GM19025 (cell line): ENCODE results near the gene GUCY1A1.
A peak's percentile ranks its signal among the peaks of the same experiment; 100 is the strongest.

ENCODE experiments used
- ATAC-seq: cut with Tn5 transposase; IDR thresholded peaks from one replicate; pipeline ENCODE4 v1.9.1; 2021; ENCODE audit warnings: mild to moderate bottlenecking, low read depth, moderate library complexity; ENCODE audit not compliant: unreplicated experiment

The GUCY1A1 gene

GRCh38 chr4:155734065-155734464, 67.4 kb downstream of the GUCY1A1 start:
- no peak for ATAC-seq

GRCh38 chr4:155734951-155735350, 68.3 kb downstream of the GUCY1A1 start:
- no peak for ATAC-seq

GRCh38 chr4:155735496-155735895, 68.8 kb downstream of the GUCY1A1 start:
- no peak for ATAC-seq

GRCh38 chr4:155738548-155738947, 71.9 kb downstream of the GUCY1A1 start:
- ATAC-seq, result no peak

GRCh38 chr4:155741546-155741945, 74.9 kb downstream of the GUCY1A1 start:
- ATAC-seq, result no peak

GRCh38 chr4:155742310-155743015, 75.8 kb downstream of the GUCY1A1 start:
- ATAC-seq, result no peak

GRCh38 chr4:155745984-155746383, 79.3 kb downstream of the GUCY1A1 start:
- no peak for ATAC-seq

- no peak for ATAC-seq
Measured at GRCh38 chr4:155748039-155748438, 81.4 kb downstream of the GUCY1A1 start.

GRCh38 chr4:155749041-155749440, 82.4 kb downstream of the GUCY1A1 start:
- no peak for ATAC-seq

GRCh38 chr4:155751569-155751968, 84.9 kb downstream of the GUCY1A1 start:
- no peak for ATAC-seq

GRCh38 chr4:155757745-155758265, 91.2 kb downstream of the GUCY1A1 start:
- no peak for ATAC-seq

GRCh38 chr4:155758481-155759371, 92.1 kb downstream of the GUCY1A1 start, which contains the start of gene GUCY1B1:
Gene GUCY1B1 (plus strand): TSS chr4:155759021. CDS start chr4:155759141, 120 bp downstream.
- peak; percentile 94 for ATAC-seq

GRCh38 chr4:155759372-155760252, 93.0 kb downstream of the GUCY1A1 start:
- peak; percentile 26 for ATAC-seq

GRCh38 chr4:155761047-155761446, 94.4 kb downstream of the GUCY1A1 start:
- ATAC-seq, result no peak

- ATAC-seq, result no peak
Measured at GRCh38 chr4:155761916-155762315, 95.3 kb downstream of the GUCY1A1 start.

- ATAC-seq, result no peak
Measured at GRCh38 chr4:155762334-155762733, 95.7 kb downstream of the GUCY1A1 start.

GRCh38 chr4:155763551-155763950, 96.9 kb downstream of the GUCY1A1 start:
- no peak for ATAC-seq

GRCh38 chr4:155765149-155765548, 98.5 kb downstream of the GUCY1A1 start:
- no peak for ATAC-seq

- ATAC-seq, result no peak
Measured at GRCh38 chr4:155766622-155767021, 100.0 kb downstream of the GUCY1A1 start.

GRCh38 chr4:155768370-155768769, 101.7 kb downstream of the GUCY1A1 start:
- no peak for ATAC-seq
